PC-3 (cell line): ENCODE data around the gene ZNF823. TPM values are rescaled to one million over a fixed set of nuclear protein-coding genes. Genes with fewer than 3 reads are reported as not detected.

Experiments
- ATAC-seq: fragments of 200-7000 bp; cut with Tn5 transposase; 2 replicates; pipeline ENCODE4 v1.9.1; 2020; ENCODE audit warnings: mild to moderate bottlenecking, moderate library complexity
- BruUV-seq: library from RNA; stranded (reverse); fragments of 400-500 nt; replicated peaks from 2 replicates; lab custom pipeline; 2021; lab: Mats Ljungman, UMichigan
- CTCF ChIA-PET: fragments of 300-600 bp; sonication (Branson Sonifier 250); formaldehyde crosslinking; loops from one replicate; lab custom pipeline; 2022; ENCODE audit warnings: antibody characterized with exemption; lab: Charles Lee
- POLR2A ChIA-PET: fragments of 300-600 bp; sonication (Branson Sonifier 250); formaldehyde crosslinking; loops from one replicate; lab custom pipeline; 2022; ENCODE audit warnings: antibody characterized with exemption; ENCODE audit not compliant: unreplicated experiment; lab: Charles Lee
- DNase-seq: peaks from one replicate; pipeline ENCODE4 v3.0.0-alpha.2; 2015
- H2AFZ ChIP-seq: fragments of 300-600 bp; sonication (generic); 2 replicates; pipeline ENCODE4 v1.6.0; 2016; ENCODE audit warnings: antibody characterized with exemption, low read length
- H3F3A ChIP-seq: fragments of 300-600 bp; sonication (generic); one replicate; pipeline ENCODE4 v1.6.0; 2017; ENCODE audit warnings: antibody characterized with exemption, low read length, control low read depth, mild to moderate bottlenecking; ENCODE audit not compliant: unreplicated experiment
- H3K27ac ChIP-seq: fragments of 300-600 bp; sonication (generic); 2 replicates; pipeline ENCODE4 v1.5.1; 2016; ENCODE audit warnings: mild to moderate bottlenecking, low read length
- H3K27me3 ChIP-seq: fragments of 300-600 bp; sonication (generic); 2 replicates; pipeline ENCODE4 v1.6.1; 2016; ENCODE audit warnings: low read length, mixed read lengths
- H3K36me3 ChIP-seq: fragments of 300-600 bp; sonication (generic); 2 replicates; pipeline ENCODE4 v1.6.1; 2016; ENCODE audit warnings: low read depth, mixed run types, low read length, mixed read lengths
- H3K4me1 ChIP-seq: fragments of 300-600 bp; sonication (generic); 2 replicates; pipeline ENCODE4 v1.5.1; 2016; ENCODE audit warnings: low read length; ENCODE audit not compliant: insufficient read depth
- H3K4me2 ChIP-seq: fragments of 300-600 bp; sonication (generic); 2 replicates; pipeline ENCODE4 v1.6.0; 2016; ENCODE audit warnings: low read length
- H3K4me3 ChIP-seq: fragments of 300-600 bp; sonication (generic); 2 replicates; pipeline ENCODE4 v1.5.1; 2016; ENCODE audit warnings: mild to moderate bottlenecking, low read length, mixed read lengths
- H3K79me2 ChIP-seq: fragments of 300-600 bp; sonication (generic); 2 replicates; pipeline ENCODE4 v1.6.1; 2017; ENCODE audit warnings: low read length, mixed read lengths
- H3K9ac ChIP-seq: fragments of 300-600 bp; sonication (generic); 2 replicates; pipeline ENCODE4 v1.6.0; 2016; ENCODE audit warnings: mild to moderate bottlenecking, low read length
- H3K9me2 ChIP-seq: fragments of 300-600 bp; sonication (generic); replicated peaks from 2 replicates; pipeline ENCODE4 v1.6.1; 2016; ENCODE audit warnings: mixed run types, low read length, mixed read lengths
- H3K9me3 ChIP-seq: fragments of 300-600 bp; sonication (generic); 2 replicates; pipeline ENCODE4 v1.6.1; 2016; ENCODE audit warnings: low read length, mixed read lengths
- H4K20me1 ChIP-seq: fragments of 300-600 bp; sonication (generic); 2 replicates; pipeline ENCODE4 v1.6.1; 2016; ENCODE audit warnings: low read length, mixed read lengths
- CTCF ChIP-seq: fragments of 300-600 bp; sonication (generic); conservative IDR thresholded peaks from 2 replicates; pipeline ENCODE4 v1.5.1; 2017; ENCODE audit warnings: antibody characterized with exemption, low read depth, mild to moderate bottlenecking, low read length
- EZH2 ChIP-seq: fragments of 300-600 bp; sonication (generic); IDR thresholded peaks from one replicate; pipeline ENCODE4 v1.6.1; 2017; ENCODE audit warnings: antibody characterized with exemption, mild to moderate bottlenecking, low read length; ENCODE audit not compliant: unreplicated experiment
- EZH2phosphoT487 ChIP-seq: fragments of 300-600 bp; sonication (generic); IDR thresholded peaks from 2 replicates; pipeline ENCODE4 v1.6.1; 2018; ENCODE audit warnings: mild to moderate bottlenecking, antibody characterized with exemption, low read length, borderline replicate concordance
- intact Hi-C: fragments of 100-400 bp; cut with micrococcal nuclease; formaldehyde crosslinking; loops from 2 replicates; pipeline ENCODE4 v1.9.0; 2023
- total RNA-seq: library from RNA; depleted of rRNA; stranded (reverse); fragments of >200 nt; gene quantifications from 2 replicates; pipeline ENCODE4 v1.2.3, GENCODE V29; 2014

The ZNF823 gene
- total RNA-seq, 1 experiment from 2014 or later, result 5.1 TPM

GRCh38 chr19:11784356-11784755, 45.6 kb upstream of the ZNF823 start:
- no peaks in the 10 kb centered on the region for H3K79me2 ChIP-seq
- ChIA-PET CTCF (no interaction called here), POLR2A (no interaction called here)
- H4K20me1 ChIP-seq, result no peaks in the 10 kb centered on the region
- intact Hi-C loops, result no loop called here
- H2AFZ ChIP-seq, result no peak overlapping the region
- no peaks in the 10 kb centered on the region for H3F3A ChIP-seq
- no peak overlapping the region for H3K9ac ChIP-seq
- no peaks in the 10 kb centered on the region for H3K9me2 ChIP-seq
- no peak overlapping the region for H3K27ac ChIP-seq
- H3K36me3 ChIP-seq, result peaks cover 51% of the 10 kb centered on the region
- H3K9me3 ChIP-seq, result peaks cover 68% of the 10 kb centered on the region
- no peak for TF ChIP-seq CTCF
- TF ChIP-seq EZH2phosphoT487, result no peak
- no peak for TF ChIP-seq EZH2
- H3K4me1 ChIP-seq, result no peaks in the 10 kb centered on the region
- DNase-seq, result no peak
- no peaks in the 10 kb centered on the region for H3K27me3 ChIP-seq
- ATAC-seq, result no peak
- no peak overlapping the region for H3K4me3 ChIP-seq
- H3K4me2 ChIP-seq, result no peak overlapping the region
- BruUV-seq, result no TSS peak

- H3K4me1 ChIP-seq, result no peaks in the 10 kb centered on the region
- H3K9me3 ChIP-seq, result peaks cover 67% of the 10 kb centered on the region
- H3K9me2 ChIP-seq, result no peaks in the 10 kb centered on the region
- no peaks in the 10 kb centered on the region for H4K20me1 ChIP-seq
- H2AFZ ChIP-seq, result no peak overlapping the region
- intact Hi-C loops, result no loop called here
- H3F3A ChIP-seq, result no peaks in the 10 kb centered on the region
- no peak overlapping the region for H3K4me3 ChIP-seq
- H3K27me3 ChIP-seq, result no peaks in the 10 kb centered on the region
- BruUV-seq, result no TSS peak
- no peak overlapping the region for H3K27ac ChIP-seq
- no peak overlapping the region for H3K4me2 ChIP-seq
- no peak for TF ChIP-seq EZH2phosphoT487
- TF ChIP-seq CTCF, result no peak
- TF ChIP-seq EZH2, result no peak
- DNase-seq, result no peak
- no peaks in the 10 kb centered on the region for H3K79me2 ChIP-seq
- H3K36me3 ChIP-seq, result peaks cover 56% of the 10 kb centered on the region
- no peak for ATAC-seq
- no peak overlapping the region for H3K9ac ChIP-seq
- ChIA-PET POLR2A (no interaction called here), CTCF (no interaction called here)
Measured at GRCh38 chr19:11783767-11784166, 45.0 kb upstream of the ZNF823 start.

GRCh38 chr19:11781295-11782057, 42.7 kb upstream of the ZNF823 start:
- TF ChIP-seq EZH2 (no peak), EZH2phosphoT487 (no peak), CTCF (no peak)
- Histone ChIP-seq H3K9me2 (no peaks in the 10 kb centered on the region), H2AFZ (no peak overlapping the region), H3F3A (no peaks in the 10 kb centered on the region), H3K36me3 (peaks cover 78% of the 10 kb centered on the region), H3K4me1 (no peaks in the 10 kb centered on the region), H3K27ac (no peak overlapping the region), H3K4me3 (peak overlapping the region; percentile 28; the same call in 1 of the 2 replicates), H3K27me3 (no peaks in the 10 kb centered on the region), H3K79me2 (no peaks in the 10 kb centered on the region), H3K4me2 (no peak overlapping the region), H3K9me3 (peaks cover 68% of the 10 kb centered on the region), H3K9ac (no peak overlapping the region), H4K20me1 (no peaks in the 10 kb centered on the region)
- no peak for DNase-seq
- ChIA-PET CTCF (no interaction called here), POLR2A (no interaction called here)
- no peak for ATAC-seq
- no TSS peak for BruUV-seq
- intact Hi-C loops, result no loop called here
